Ecto neural progenitor cell (in vitro differentiated cells): ENCODE results near the gene AGAP6.
"Not testable (repeated sequence)": the region's sequence is repeated elsewhere in the genome, so short reads cannot be mapped to it uniquely, and the experiment has no call there.

Experiments
- DNase-seq: peaks from one replicate; pipeline ENCODE4 v3.0.0-alpha.2; 2018; ENCODE audit warnings: low spot score

AGAP6 gene

DNA sequence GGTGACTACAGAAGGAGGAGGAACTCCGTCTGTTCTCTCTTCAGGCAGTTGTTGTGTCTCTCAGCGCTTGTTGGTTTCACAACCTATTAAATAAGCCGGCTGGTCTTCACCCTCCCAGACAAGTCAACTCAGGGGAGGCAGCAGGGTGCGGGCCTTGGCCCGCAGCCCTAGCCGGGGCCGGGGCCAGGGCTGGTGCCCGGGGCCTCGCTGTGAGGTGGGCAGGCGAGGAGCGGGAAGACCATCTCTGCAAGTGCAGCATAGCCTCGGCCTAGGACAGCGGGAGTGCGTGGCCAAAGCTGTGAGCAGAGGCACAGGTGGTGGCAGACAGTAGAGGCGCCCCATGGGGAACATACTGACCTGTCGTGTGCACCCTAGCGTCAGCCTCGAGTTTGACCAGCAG, at the start of gene AGAP6:
Gene AGAP6 (plus strand): TSS at position 31 of the 400 bp plus-strand sequence. CDS start 310 bp downstream, at position 341.
- not testable (repeated sequence) for DNase-seq

GRCh38 chr10:49941447-49942338, 46.5 kb upstream of the AGAP6 start, which contains the start of the genes PARG and TIMM23B:
Gene PARG (minus strand): TSS chr10:49942027. CDS start chr10:49941725, 302 bp downstream.
Gene TIMM23B (plus strand): TSS chr10:49942053. CDS start chr10:49942195, 142 bp downstream.
- peak; percentile 88 for DNase-seq

GRCh38 chr10:49942339-49942705, 45.9 kb upstream of the AGAP6 start:
- DNase-seq = not testable (repeated sequence)

GRCh38 chr10:49943607-49944006, 44.6 kb upstream of the AGAP6 start:
- DNase-seq = not testable (repeated sequence)

DNA sequence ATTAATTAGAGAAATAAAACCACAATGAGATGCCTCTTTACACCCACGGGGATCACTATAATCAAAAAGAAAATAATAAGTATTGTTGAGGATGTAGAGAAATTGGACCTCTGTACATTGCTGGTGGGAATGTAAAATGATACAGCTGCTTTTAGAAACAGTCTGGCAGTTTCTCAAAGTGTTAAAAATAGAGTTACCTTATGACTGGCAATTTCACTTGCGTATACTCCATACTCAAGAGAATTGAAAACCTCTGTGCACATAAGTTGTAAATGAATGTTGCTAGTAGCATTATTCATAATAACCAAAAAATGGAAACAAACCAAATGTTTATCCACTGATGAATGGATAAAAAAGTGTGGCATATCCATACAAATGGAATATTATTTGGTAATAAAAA, 40.1 kb upstream of the AGAP6 start:
- not testable (repeated sequence) for DNase-seq

GRCh38 chr10:49948737-49949136, 39.5 kb upstream of the AGAP6 start:
- not testable (repeated sequence) for DNase-seq

DNA sequence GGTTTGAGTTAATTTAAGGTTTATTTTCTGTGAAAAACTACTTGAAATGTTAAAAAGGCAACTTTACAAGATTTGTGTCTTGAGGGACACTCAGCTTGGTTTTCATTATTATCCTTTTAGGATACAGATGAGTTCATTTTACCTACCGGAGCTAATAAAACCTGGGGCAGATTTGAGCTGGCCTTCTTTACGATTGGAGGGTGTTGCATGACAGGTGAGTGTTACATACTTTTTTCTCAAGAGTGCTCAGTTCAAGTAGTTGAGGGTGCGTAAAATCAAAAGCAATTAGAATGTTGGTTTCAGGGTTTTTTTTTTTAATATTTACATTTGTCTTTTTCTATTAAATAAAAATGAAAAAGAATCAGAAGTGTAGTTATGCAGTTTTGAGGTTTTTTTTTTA, 36.2 kb upstream of the AGAP6 start:
- DNase-seq = not testable (repeated sequence)

DNA sequence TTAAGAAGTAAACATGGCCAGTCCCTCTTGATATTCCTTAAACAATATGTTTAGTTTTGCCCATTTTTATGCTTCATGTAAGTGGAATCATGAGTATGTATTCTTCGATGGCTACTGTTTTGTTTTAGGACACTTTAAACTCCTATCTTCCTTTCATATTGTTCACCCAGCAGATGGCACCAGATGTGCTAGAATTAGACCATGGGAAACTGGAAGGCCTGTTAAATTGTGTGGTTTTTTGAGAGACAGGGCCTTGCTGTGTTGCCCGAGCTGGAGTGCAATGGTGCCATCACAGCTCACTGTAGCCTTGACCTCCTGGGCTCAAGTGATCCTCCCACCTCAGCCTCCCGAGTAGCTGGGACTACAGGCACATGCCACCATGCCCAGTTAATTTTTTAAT, 35.1 kb upstream of the AGAP6 start:
- not testable (repeated sequence) for DNase-seq

DNA sequence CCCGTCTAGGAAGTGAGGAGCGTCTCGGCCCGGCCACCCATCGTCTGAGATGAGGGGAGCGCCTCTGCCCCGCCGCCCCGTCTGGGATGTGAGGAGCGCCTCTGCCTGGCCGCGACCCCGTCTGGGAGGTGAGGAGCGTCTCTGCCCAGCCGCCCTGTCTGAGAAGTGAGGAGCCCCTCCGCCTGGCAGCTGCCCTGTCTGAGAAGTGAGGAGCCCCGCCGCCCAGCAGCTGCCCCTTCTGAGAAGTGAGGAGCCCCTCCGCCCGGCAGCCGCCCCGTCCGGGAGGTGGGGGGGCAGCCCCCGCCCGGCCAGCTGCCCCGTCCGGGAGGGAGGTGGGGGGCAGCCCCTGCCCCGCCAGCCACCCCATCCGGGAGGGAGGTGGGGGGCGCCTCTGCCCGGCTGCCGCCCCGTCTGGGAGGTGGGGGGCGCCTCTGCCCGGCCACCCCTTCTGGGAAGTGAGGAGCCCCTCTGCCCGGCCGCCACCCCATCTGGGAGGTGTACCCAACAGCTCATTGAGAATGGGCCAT, 17.8 kb upstream of the AGAP6 start:
- not testable (repeated sequence) for DNase-seq

DNA sequence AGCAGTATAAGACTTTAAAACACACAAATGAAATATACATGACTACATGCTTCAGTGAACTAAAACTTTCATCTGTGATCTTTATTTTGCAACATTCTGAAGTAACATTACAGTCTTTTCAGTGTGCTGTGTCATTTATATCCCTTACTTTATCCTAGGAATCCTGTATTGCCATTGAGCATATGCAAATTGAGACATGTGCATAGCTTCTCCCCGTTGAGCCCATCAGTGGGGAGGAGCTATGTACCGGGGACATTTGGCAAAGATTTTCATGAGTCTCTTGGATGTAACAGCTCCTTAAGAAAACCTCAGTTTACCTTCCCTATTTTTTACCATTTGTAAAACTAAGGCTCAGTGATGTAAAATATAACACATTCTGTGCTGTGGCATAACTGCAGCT, 16.7 kb upstream of the AGAP6 start:
- DNase-seq = not testable (repeated sequence)

DNA sequence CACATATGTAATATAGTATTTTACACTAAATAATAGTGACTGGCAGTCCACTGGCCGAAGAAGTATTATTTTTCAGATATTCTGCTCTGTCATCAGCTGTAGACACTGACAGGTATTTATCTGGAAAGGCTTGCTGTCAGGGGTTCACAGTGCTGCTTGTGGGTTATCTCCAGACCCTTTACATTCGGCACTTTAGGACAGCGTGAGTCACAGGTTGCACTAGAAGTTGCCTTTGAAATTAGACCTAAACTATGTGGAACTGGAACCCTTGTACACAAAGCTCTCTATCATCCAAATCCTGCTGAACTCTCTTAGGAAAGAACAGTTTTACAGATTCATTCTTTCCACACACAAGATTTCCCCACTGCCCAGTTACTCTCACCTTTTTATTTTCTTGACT, 16.1 kb upstream of the AGAP6 start:
- DNase-seq = not testable (repeated sequence)

DNA sequence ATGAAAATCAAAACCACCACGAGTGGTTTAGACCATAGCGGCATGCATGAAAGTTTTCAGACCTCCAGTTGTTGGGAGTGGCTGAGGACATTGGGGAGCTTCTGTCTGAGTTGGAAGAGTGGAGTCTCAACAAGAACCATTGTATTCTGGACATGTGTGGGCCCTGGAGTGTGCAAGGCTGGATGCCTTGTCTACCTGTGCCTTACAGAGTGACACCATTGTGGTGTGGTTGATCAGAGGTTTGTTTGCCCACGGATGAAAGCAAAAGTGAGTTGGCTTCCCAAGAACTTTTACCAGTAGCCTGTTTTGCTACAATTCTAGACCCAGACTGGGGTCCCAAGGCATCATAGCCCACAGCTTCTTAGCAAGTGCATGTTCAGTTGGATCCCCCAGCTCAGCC, 10.4 kb upstream of the AGAP6 start:
- not testable (repeated sequence) for DNase-seq

GRCh38 chr10:49987207-49987606, 999 bp upstream of the AGAP6 start:
- DNase-seq = not testable (repeated sequence)

DNA sequence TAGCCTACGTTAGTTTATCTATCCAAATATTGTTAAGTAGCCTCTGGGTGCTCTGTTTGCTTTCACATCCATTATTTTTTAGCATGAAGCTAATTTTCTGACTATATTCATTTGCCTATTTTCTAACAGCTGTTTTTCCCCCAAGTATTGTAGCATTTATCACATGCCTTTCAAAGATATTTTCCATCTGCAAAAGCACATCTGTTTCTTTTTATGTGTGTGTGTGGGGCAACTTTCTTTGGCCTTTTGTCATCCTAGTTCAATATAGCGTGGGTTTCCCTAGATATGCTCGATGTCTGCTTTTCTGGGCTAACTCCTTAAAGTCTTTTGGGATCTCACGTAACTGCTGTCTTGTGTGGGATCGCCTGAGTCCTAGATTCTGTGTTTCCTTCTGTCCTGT, 7.1 kb downstream of the AGAP6 start:
- DNase-seq = not testable (repeated sequence)

GRCh38 chr10:50014024-50014423, 25.8 kb downstream of the AGAP6 start:
- DNase-seq = not testable (repeated sequence)

DNA sequence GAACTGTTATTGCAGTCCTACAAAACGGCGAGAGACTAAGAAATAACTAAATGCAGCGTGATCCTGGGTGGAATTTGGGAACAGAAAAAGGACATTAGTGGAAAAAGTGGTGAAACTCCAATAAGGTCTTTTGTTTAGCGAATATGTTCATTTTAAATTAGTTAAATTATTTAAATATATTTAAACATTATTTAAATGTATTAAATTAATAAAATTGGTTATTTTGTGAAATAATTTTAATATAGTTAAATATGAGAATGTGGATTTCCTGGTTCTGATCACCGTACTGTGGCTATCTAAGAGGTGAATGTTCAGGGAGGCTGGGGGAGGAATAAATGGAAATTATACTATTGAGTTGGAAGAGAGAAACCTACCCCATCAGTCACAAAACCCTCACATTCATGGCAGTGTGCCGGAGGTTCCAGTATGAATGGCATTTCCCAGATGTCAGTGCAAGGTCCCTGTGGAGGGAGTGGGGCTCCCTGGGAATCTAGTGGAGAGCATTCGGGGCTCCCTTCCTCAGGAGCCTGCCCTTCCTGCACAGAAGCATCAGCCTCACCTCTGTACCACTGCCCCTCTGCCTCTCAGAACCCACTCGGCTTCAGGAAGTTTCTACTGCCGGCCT, 27.5 kb downstream of the AGAP6 start:
- not testable (repeated sequence) for DNase-seq

DNA sequence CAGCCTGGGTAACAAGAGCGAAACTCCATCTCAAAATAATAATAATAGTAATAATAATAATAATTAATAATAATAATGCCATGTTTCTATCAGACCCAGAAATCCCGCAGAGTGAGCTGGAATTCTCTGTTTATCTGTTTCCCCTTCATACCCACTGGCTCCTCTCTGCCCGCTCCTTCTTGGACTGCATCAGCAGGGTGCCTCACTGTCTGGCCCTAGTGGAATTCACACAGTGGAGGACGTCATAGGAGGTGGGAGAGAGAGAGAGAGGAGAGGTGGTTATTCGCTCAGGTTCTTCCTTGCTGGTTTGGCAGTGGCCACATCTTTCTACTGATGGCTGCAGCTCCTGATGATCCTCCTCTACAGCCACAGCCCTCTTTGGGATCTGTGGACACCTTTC, 28.7 kb downstream of the AGAP6 start:
- not testable (repeated sequence) for DNase-seq

DNA sequence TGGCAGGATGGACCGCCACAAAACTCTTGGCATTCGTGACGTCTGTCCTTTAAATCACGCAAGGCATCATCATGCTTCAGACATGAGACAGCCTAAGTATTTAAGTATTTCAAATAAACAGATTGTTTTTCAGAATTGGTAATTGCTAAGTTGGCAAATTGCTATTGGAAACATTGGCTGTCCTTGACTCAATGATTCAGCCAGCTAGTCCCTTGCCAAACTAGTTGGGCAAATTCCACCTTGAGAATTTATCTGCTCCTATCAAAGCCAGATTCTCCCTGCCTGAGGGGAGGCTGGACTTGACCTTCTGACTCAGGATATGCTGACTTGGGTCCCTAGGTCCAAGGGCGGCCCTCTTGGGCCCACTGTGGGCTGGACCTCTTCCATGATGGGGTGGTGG, 29.4 kb downstream of the AGAP6 start:
- DNase-seq = not testable (repeated sequence)

- not testable (repeated sequence) for DNase-seq
Observed at GRCh38 chr10:50019279-50019678, 31.1 kb downstream of the AGAP6 start.

GRCh38 chr10:50020451-50021024, 32.3 kb downstream of the AGAP6 start:
- not testable (repeated sequence) for DNase-seq

DNA sequence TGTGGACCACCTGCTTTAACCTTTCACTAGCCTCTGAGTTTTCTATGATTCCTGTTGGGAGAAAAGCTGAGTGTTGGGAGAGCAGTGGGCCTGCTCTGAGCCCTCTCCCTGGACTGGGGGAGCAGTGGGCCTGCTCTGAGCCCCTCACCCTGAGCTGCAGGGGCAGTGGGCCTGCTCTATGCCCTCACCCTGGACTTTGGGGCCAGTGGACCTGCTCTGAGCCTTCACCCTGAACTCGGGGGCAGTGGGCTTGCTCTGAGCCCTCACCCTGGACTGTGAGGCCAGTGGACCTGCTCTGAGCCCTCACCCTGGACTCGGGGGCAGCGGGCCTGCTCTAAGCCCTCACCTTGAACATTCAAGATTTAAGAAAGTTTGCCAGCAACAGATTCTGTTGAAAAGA, 33.4 kb downstream of the AGAP6 start:
- DNase-seq = no peak

- not testable (repeated sequence) for DNase-seq
Observed at GRCh38 chr10:50024716-50025383, 36.6 kb downstream of the AGAP6 start.
